SK-N-SH (cell line): ENCODE results near the gene KCNMB1. TPM values are rescaled to one million over a fixed set of nuclear protein-coding genes. Genes with fewer than 3 reads are reported as not detected.

Experiments
- CTCF ChIA-PET: fragments of 300-600, 350-600 bp; formaldehyde crosslinking; extraction: SDS; loops from one replicate; lab custom pipeline; 2021; lab: Yijun Ruan, JAX
- POLR2A ChIA-PET: fragments of 350-600 bp; sonication (Branson Sonifier 250); formaldehyde crosslinking; extraction: SDS; loops from one replicate; lab custom pipeline; 2020; ENCODE audit warnings: antibody characterized with exemption, inconsistent platforms; lab: Yijun Ruan, JAX
- DNase-seq: peaks from one replicate; pipeline ENCODE4 v3.0.0; 2012
- H2AFZ ChIP-seq: fragments of 200-600 bp; sonication (generic); 2 replicates; pipeline ENCODE4 v1.8.1; 2016; ENCODE audit warnings: antibody characterized with exemption, mild to moderate bottlenecking, low read depth
- H3F3A ChIP-seq: fragments of 200-600 bp; sonication (generic); replicated peaks from 2 replicates; pipeline ENCODE3; 2016; ENCODE audit warnings: antibody characterized with exemption, mild to moderate bottlenecking; ENCODE audit not compliant: insufficient read depth
- H3K27ac ChIP-seq, 2 experiments: fragments of 200-500 bp in 1 of 2; fragments of 200-600 bp in 1 of 2; sonication (Bioruptor generic) in 1 of 2; sonication (generic), shearing (Covaris generic) in 1 of 2; 2 replicates each; pipeline versions ENCODE4 v1.5.1 to v1.6.1; 2014 to 2016; ENCODE audit warnings: low read depth in 2 of 2, inconsistent platforms in 1 of 2, low read length in 1 of 2, mild to moderate bottlenecking in 1 of 2, mixed read lengths in 1 of 2
- H3K27me3 ChIP-seq: fragments of 200-600 bp; sonication (generic), shearing (Covaris generic); 2 replicates; pipeline ENCODE4 v1.6.1; 2016; ENCODE audit warnings: mixed run types; ENCODE audit not compliant: insufficient read depth
- H3K36me3 ChIP-seq, 2 experiments: fragments of 200-500 bp in 1 of 2; fragments of 200-600 bp in 1 of 2; sonication (Bioruptor generic) in 1 of 2; sonication (generic) in 1 of 2; replicated peaks in 1 of 2; 2 replicates each; pipeline versions ENCODE3 to v1.5.1; 2014 to 2016; ENCODE audit warnings: low read length in 1 of 2, mild to moderate bottlenecking in 1 of 2; ENCODE audit not compliant: insufficient read depth in 2 of 2, control insufficient read depth in 1 of 2
- H3K4me1 ChIP-seq, 2 experiments: fragments of 200-500 bp in 1 of 2; fragments of 200-600 bp in 1 of 2; sonication (Bioruptor generic) in 1 of 2; sonication (generic), shearing (Covaris generic) in 1 of 2; 2 replicates each; pipeline versions ENCODE4 v1.5.1 to v1.6.1; 2014 to 2016; ENCODE audit warnings: low read depth in 1 of 2, low read length in 1 of 2, mixed run types in 1 of 2; ENCODE audit not compliant: insufficient read depth in 2 of 2, control insufficient read depth in 1 of 2
- H3K4me2 ChIP-seq: fragments of 200-600 bp; sonication (generic), shearing (Covaris generic); 2 replicates; pipeline ENCODE4 v1.6.1; 2017; ENCODE audit warnings: mixed run types
- H3K4me3 ChIP-seq, 2 experiments: fragments of 200-500 bp in 1 of 2; fragments of 200-600 bp in 1 of 2; sonication (Bioruptor generic) in 1 of 2; sonication (generic), shearing (Covaris generic) in 1 of 2; 2 replicates each; pipeline versions ENCODE4 v1.5.1 to v1.8.1; 2014 to 2016; ENCODE audit warnings: low read depth in 2 of 2, inconsistent platforms in 1 of 2, low read length in 1 of 2, mild to moderate bottlenecking in 1 of 2, mixed read lengths in 1 of 2, moderate library complexity in 1 of 2
- H3K79me2 ChIP-seq: fragments of 200-600 bp; sonication (generic); 2 replicates; pipeline ENCODE4 v1.8.1; 2017; ENCODE audit warnings: mild to moderate bottlenecking; ENCODE audit not compliant: insufficient read depth
- H3K9ac ChIP-seq: fragments of 200-600 bp; sonication (generic); 2 replicates; pipeline ENCODE4 v1.6.1; 2017; ENCODE audit warnings: mixed run types
- H3K9me2 ChIP-seq: fragments of 200-600 bp; sonication (generic); 2 replicates; pipeline ENCODE4 v1.6.1; 2017; ENCODE audit warnings: mixed run types
- H3K9me3 ChIP-seq: fragments of 200-600 bp; sonication (generic); 2 replicates; pipeline ENCODE4 v1.6.1; 2017; ENCODE audit warnings: mixed run types, mild to moderate bottlenecking, moderate library complexity
- H4K20me1 ChIP-seq: fragments of 200-600 bp; sonication (generic); 2 replicates; pipeline ENCODE4 v1.6.1; 2017; ENCODE audit warnings: mild to moderate bottlenecking, mixed run types; ENCODE audit not compliant: insufficient read depth
- CHD2 ChIP-seq: fragments of 150-350 bp; IDR thresholded peaks from 2 replicates; pipeline ENCODE4 v1.6.1; 2018; ENCODE audit warnings: low read length; ENCODE audit not compliant: partially characterized antibody
- CTCF ChIP-seq: fragments of 200-600 bp; sonication (generic); IDR thresholded peaks from 2 replicates; pipeline ENCODE4 v1.6.1; 2017; ENCODE audit warnings: antibody characterized with exemption, mild to moderate bottlenecking, moderate library complexity
- FOSL2 ChIP-seq: IDR thresholded peaks from 2 replicates; pipeline ENCODE4 v1.4.0; 2012; ENCODE audit warnings: low read depth, mild to moderate bottlenecking, moderate library complexity, borderline replicate concordance
- FOXM1 ChIP-seq: IDR thresholded peaks from 2 replicates; pipeline ENCODE4 v1.4.0; 2012; ENCODE audit warnings: low read depth, mild to moderate bottlenecking
- MAX ChIP-seq: IDR thresholded peaks from 2 replicates; pipeline ENCODE4 v1.4.0; 2012; ENCODE audit warnings: low read depth
- MXI1 ChIP-seq: IDR thresholded peaks from 2 replicates; pipeline ENCODE4 v1.6.1; 2012; ENCODE audit warnings: mild to moderate bottlenecking, low read depth, low read length, improper control_type of control experiment
- NFIC ChIP-seq: IDR thresholded peaks from 2 replicates; pipeline ENCODE4 v1.4.0; 2012; ENCODE audit warnings: borderline replicate concordance
- NRF1 ChIP-seq: IDR thresholded peaks from 2 replicates; pipeline ENCODE4 v1.6.1; 2012; ENCODE audit warnings: low read depth, mild to moderate bottlenecking, low read length
- RAD21 ChIP-seq: IDR thresholded peaks from 2 replicates; pipeline ENCODE4 v1.6.1; 2012; ENCODE audit warnings: mild to moderate bottlenecking, low read length
- RCOR1 ChIP-seq: fragments of 150-350 bp; IDR thresholded peaks from 2 replicates; pipeline ENCODE4 v1.6.1; 2017; ENCODE audit warnings: antibody characterized with exemption, low read length
- REST ChIP-seq: IDR thresholded peaks from 2 replicates; pipeline ENCODE4 v1.6.1; 2012; ENCODE audit warnings: mild to moderate bottlenecking, low read depth, low read length, moderate library complexity
- RXRA ChIP-seq: IDR thresholded peaks from 2 replicates; pipeline ENCODE4 v1.4.0; 2012; ENCODE audit warnings: low read depth, mild to moderate bottlenecking, borderline replicate concordance
- SMC3 ChIP-seq: IDR thresholded peaks from 2 replicates; pipeline ENCODE4 v1.6.1; 2012; ENCODE audit warnings: low read depth, low read length, improper control_type of control experiment
- TAF1 ChIP-seq: IDR thresholded peaks from 2 replicates; pipeline ENCODE4 v1.6.1; 2012; ENCODE audit warnings: low read depth, mild to moderate bottlenecking, low read length, moderate library complexity, borderline replicate concordance
- TEAD4 ChIP-seq: IDR thresholded peaks from 2 replicates; pipeline ENCODE4 v1.4.0; 2012; ENCODE audit warnings: mild to moderate bottlenecking, borderline replicate concordance; ENCODE audit not compliant: insufficient read depth
- USF1 ChIP-seq: IDR thresholded peaks from 2 replicates; pipeline ENCODE4 v1.4.0; 2012; ENCODE audit warnings: low read depth, borderline replicate concordance
- WGBS: methylation state at CpG from one replicate; pipeline ENCODE4 v1.1.6; 2017; ENCODE audit warnings: low lambda C conversion rate; 5-methylcytosine and 5-hydroxymethylcytosine counted together
- polyA plus RNA-seq, 3 experiments: library from polyadenylated mRNA; depleted of rRNA; stranded (reverse); fragments of >200 nt; gene quantifications; 2 replicates each; pipeline ENCODE4 v1.2.3, GENCODE V29; 2012
- TF ChIP-seq, protein P1 (sequence below): fragments of 150-350 bp; IDR thresholded peaks from 2 replicates; pipeline ENCODE4 v1.6.1; 2017; ENCODE audit warnings: antibody characterized with exemption, low read length, low read depth, borderline replicate concordance
- TF ChIP-seq, protein P2 (sequence below): IDR thresholded peaks from 2 replicates; pipeline ENCODE4; 2012

Gene KCNMB1
- polyA plus RNA-seq, 1 of the 3 experiments (the other 2 are of a cell fraction) = not detected

DNA sequence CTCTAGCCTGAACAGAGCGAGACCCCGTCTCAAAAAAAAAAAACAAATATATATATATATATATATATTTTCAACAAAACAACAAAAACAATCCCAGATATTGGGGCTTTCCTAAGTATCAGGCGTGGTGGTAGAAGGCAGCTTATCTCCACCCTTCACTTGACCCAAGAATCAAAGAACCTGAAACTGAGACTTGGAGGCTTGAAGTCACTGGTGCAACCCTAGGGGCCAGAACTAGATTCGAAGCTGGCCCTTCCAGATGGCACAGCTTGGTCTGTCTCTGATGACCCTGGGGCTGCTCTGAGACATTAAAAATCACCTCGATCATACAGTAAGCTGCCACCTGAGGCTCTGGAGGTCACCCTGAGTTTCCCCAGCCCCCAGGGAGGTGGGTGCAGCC lies 1.3 kb upstream of the KCNMB1 start:
- no peak overlapping the region for H3K4me2 ChIP-seq
- H3K9me3 ChIP-seq = no peaks in the 10 kb centered on the region
- H4K20me1 ChIP-seq = no peaks in the 10 kb centered on the region
- H3K9me2 ChIP-seq = no peaks in the 10 kb centered on the region
- ChIA-PET POLR2A (no interaction called here), CTCF (interaction anchor here (0.8 to 1.3 kb wide), 4 partner anchors 10 to 320 kb away, joined by 3 read pairs; no protein-coding TSS in a partner anchor)
- H3K9ac ChIP-seq = no peak overlapping the region
- 63% methylated on average over 5 of the region's 5 CpGs for WGBS
- H3K27me3 ChIP-seq = peaks cover 12% of the 10 kb centered on the region; the same call in 1 of the 2 replicates
- no peaks in the 10 kb centered on the region for H3F3A ChIP-seq
- peaks cover 0 to 7% of the 10 kb centered on the region in 2 experiments; a peak in 1 of 4 replicates for H3K4me1 ChIP-seq
- TF ChIP-seq FOXM1 (no peak), TAF1 (no peak), RAD21 (no peak), FOSL2 (no peak), RCOR1 (no peak), REST (no peak), NFIC (no peak), NRF1 (no peak), MXI1 (no peak)
- TF ChIP-seq, protein P1, sequence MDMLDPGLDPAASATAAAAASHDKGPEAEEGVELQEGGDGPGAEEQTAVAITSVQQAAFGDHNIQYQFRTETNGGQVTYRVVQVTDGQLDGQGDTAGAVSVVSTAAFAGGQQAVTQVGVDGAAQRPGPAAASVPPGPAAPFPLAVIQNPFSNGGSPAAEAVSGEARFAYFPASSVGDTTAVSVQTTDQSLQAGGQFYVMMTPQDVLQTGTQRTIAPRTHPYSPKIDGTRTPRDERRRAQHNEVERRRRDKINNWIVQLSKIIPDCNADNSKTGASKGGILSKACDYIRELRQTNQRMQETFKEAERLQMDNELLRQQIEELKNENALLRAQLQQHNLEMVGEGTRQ = no peak
- TF ChIP-seq, protein P2, sequence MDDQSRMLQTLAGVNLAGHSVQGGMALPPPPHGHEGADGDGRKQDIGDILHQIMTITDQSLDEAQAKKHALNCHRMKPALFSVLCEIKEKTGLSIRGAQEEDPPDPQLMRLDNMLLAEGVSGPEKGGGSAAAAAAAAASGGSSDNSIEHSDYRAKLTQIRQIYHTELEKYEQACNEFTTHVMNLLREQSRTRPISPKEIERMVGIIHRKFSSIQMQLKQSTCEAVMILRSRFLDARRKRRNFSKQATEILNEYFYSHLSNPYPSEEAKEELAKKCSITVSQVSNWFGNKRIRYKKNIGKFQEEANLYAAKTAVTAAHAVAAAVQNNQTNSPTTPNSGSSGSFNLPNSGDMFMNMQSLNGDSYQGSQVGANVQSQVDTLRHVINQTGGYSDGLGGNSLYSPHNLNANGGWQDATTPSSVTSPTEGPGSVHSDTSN = no peak
- H3K36me3 ChIP-seq = no peaks in the 10 kb centered on the region
- no peak overlapping the region for H2AFZ ChIP-seq
- no peak overlapping the region for H3K4me3 ChIP-seq
- H3K79me2 ChIP-seq = no peaks in the 10 kb centered on the region
- no peak overlapping the region for H3K27ac ChIP-seq
- no peak for DNase-seq

GRCh38 chr5:170389550-170389892 lies 354 bp upstream of the KCNMB1 start:
- no peak overlapping the region for H2AFZ ChIP-seq
- 58% methylated on average over 4 of the region's 4 CpGs for WGBS
- H3K4me3 ChIP-seq = no peak overlapping the region
- no peak overlapping the region for H3K27ac ChIP-seq
- no peak overlapping the region for H3K4me2 ChIP-seq
- peaks cover 12% of the 10 kb centered on the region; the same call in 1 of the 2 replicates for H3K27me3 ChIP-seq
- H3K36me3 ChIP-seq = no peaks in the 10 kb centered on the region
- H3K4me1 ChIP-seq = peaks cover 0 to 7% of the 10 kb centered on the region in 2 experiments; a peak in 1 of 4 replicates
- POLR2A ChIA-PET = no interaction called here
- H3K79me2 ChIP-seq = no peaks in the 10 kb centered on the region
- H3K9me3 ChIP-seq = no peaks in the 10 kb centered on the region
- no peak for DNase-seq
- no peaks in the 10 kb centered on the region for H4K20me1 ChIP-seq
- no peak overlapping the region for H3K9ac ChIP-seq
- no peaks in the 10 kb centered on the region for H3K9me2 ChIP-seq
- no peaks in the 10 kb centered on the region for H3F3A ChIP-seq
- CTCF ChIA-PET = no interaction called here
- TF ChIP-seq MXI1 (no peak), FOXM1 (no peak), RCOR1 (no peak), CTCF (no peak), USF1 (no peak), MAX (no peak), CHD2 (no peak), SMC3 (no peak), TEAD4 (no peak), RXRA (no peak)
- TF ChIP-seq, protein P2 = no peak
